Ishikawa (cell line): ENCODE measurements around the gene ABHD1.

Source experiments
- CEBPB ChIP-seq: IDR thresholded peaks from 2 replicates; pipeline ENCODE4 v1.6.1; 2012
- CREB1 ChIP-seq: IDR thresholded peaks from 2 replicates; pipeline ENCODE4 v1.6.1; 2012; ENCODE audit warnings: low read depth
- EGR1 ChIP-seq: IDR thresholded peaks from 2 replicates; pipeline ENCODE4 v1.6.1; 2012
- EP300 ChIP-seq: IDR thresholded peaks from 2 replicates; pipeline ENCODE4 v1.6.1; 2012; ENCODE audit warnings: borderline replicate concordance
- FOXM1 ChIP-seq: IDR thresholded peaks from 2 replicates; pipeline ENCODE4 v1.6.1; 2012; ENCODE audit warnings: low read depth, borderline replicate concordance
- NFIC ChIP-seq: IDR thresholded peaks from 2 replicates; pipeline ENCODE4 v1.6.1; 2012
- RAD21 ChIP-seq: IDR thresholded peaks from 2 replicates; pipeline ENCODE4 v1.6.1; 2012; ENCODE audit warnings: low read depth
- TAF1 ChIP-seq: IDR thresholded peaks from 2 replicates; pipeline ENCODE4 v1.6.1; 2012; ENCODE audit warnings: low read depth, mild to moderate bottlenecking
- TCF12 ChIP-seq: IDR thresholded peaks from 2 replicates; pipeline ENCODE4 v1.6.1; 2012; ENCODE audit warnings: low read depth
- TEAD4 ChIP-seq: IDR thresholded peaks from 2 replicates; pipeline ENCODE4 v1.6.1; 2012
- YY1 ChIP-seq: IDR thresholded peaks from 2 replicates; pipeline ENCODE4 v1.6.1; 2012; ENCODE audit warnings: low read depth
- ZBTB7A ChIP-seq: IDR thresholded peaks from 2 replicates; pipeline ENCODE4 v1.6.1; 2012; ENCODE audit warnings: low read depth
- TF ChIP-seq, protein P1 (sequence below): IDR thresholded peaks from 2 replicates; pipeline ENCODE4 v1.6.1; 2012
- TF ChIP-seq, protein P2 (sequence below): IDR thresholded peaks from 2 replicates; pipeline ENCODE4 v1.6.1; 2012
- TF ChIP-seq, protein P3 (sequence below): IDR thresholded peaks from 2 replicates; pipeline ENCODE4 v1.6.1; 2012; ENCODE audit warnings: low read depth, mild to moderate bottlenecking

The ABHD1 gene

DNA sequence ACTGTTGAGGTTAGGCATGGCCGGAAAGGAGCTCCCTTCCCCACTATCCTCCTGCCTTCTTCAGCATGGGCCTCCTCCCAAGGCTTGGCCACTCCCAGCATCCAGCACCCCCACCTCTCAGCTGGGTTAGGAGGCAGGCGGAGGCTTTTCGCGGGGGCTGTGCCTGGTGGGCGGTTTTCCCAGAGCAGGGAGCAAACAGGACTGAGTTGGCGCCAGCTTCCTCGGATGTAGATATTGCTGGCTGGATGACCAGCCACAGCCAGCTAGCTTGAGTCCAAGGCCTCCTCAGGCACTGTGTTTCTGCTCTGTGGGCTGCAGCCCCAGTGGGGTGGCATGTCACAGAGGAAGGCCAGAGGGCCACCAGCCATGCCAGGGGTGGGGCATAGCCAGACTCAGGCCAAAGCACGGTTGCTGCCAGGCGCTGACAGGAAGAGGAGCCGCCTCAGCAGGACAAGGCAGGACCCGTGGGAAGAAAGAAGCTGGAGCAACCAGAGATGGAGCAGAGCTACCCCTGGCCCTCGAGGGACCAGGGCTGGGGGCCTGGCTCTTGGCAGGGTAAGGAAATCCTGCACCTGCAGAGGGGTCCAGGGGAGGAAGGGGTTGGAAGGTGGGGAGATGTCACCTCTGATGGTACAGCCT lies 25.3 kb downstream of the ABHD1 start, which contains the start of gene TCF23:
Gene TCF23, plus strand, starts transcription at position 204 of the 639 bp plus-strand sequence. Its CDS starts 130 bp downstream, at position 334.
- TF ChIP-seq EP300 (no peak), YY1 (no peak)
- TF ChIP-seq, protein P1, sequence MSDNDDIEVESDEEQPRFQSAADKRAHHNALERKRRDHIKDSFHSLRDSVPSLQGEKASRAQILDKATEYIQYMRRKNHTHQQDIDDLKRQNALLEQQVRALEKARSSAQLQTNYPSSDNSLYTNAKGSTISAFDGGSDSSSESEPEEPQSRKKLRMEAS = no peak
- TF ChIP-seq, protein P2, sequence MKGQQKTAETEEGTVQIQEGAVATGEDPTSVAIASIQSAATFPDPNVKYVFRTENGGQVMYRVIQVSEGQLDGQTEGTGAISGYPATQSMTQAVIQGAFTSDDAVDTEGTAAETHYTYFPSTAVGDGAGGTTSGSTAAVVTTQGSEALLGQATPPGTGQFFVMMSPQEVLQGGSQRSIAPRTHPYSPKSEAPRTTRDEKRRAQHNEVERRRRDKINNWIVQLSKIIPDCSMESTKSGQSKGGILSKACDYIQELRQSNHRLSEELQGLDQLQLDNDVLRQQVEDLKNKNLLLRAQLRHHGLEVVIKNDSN = no peak

GRCh38 chr2:27149570-27150405 lies 26.2 kb downstream of the ABHD1 start:
- TF ChIP-seq EP300 (no peak), ZBTB7A (no peak), YY1 (no peak), RAD21 (no peak), TCF12 (no peak), FOXM1 (no peak), EGR1 (no peak), TEAD4 (no peak), CREB1 (no peak), NFIC (no peak), CEBPB (no peak), TAF1 (no peak)
- TF ChIP-seq, protein P1 = no peak
- TF ChIP-seq, protein P3, sequence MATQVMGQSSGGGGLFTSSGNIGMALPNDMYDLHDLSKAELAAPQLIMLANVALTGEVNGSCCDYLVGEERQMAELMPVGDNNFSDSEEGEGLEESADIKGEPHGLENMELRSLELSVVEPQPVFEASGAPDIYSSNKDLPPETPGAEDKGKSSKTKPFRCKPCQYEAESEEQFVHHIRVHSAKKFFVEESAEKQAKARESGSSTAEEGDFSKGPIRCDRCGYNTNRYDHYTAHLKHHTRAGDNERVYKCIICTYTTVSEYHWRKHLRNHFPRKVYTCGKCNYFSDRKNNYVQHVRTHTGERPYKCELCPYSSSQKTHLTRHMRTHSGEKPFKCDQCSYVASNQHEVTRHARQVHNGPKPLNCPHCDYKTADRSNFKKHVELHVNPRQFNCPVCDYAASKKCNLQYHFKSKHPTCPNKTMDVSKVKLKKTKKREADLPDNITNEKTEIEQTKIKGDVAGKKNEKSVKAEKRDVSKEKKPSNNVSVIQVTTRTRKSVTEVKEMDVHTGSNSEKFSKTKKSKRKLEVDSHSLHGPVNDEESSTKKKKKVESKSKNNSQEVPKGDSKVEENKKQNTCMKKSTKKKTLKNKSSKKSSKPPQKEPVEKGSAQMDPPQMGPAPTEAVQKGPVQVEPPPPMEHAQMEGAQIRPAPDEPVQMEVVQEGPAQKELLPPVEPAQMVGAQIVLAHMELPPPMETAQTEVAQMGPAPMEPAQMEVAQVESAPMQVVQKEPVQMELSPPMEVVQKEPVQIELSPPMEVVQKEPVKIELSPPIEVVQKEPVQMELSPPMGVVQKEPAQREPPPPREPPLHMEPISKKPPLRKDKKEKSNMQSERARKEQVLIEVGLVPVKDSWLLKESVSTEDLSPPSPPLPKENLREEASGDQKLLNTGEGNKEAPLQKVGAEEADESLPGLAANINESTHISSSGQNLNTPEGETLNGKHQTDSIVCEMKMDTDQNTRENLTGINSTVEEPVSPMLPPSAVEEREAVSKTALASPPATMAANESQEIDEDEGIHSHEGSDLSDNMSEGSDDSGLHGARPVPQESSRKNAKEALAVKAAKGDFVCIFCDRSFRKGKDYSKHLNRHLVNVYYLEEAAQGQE = no peak
- TF ChIP-seq, protein P2 = no peak

GRCh38 chr2:27150639-27151230 lies 27.1 kb downstream of the ABHD1 start:
- no peak for TF ChIP-seq NFIC
- no peak for TF ChIP-seq TCF12
- TF ChIP-seq ZBTB7A = no peak
- TF ChIP-seq, protein P3 = no peak
- TF ChIP-seq, protein P1 = no peak
- TF ChIP-seq CEBPB = no peak

GRCh38 chr2:27152102-27152795 lies 28.6 kb downstream of the ABHD1 start:
- TF ChIP-seq NFIC (no peak), RAD21 (peak; percentile 43; the same call in 1 of the 2 replicates)
- TF ChIP-seq, protein P3 = 0 out of 2 replicates have a peak, but pooled peaks have one; percentile 11
